ENCODE results near the gene FYCO1. TPM values are rescaled to one million over a fixed set of nuclear protein-coding genes. Genes with fewer than 3 reads are reported as not detected.
"Not testable (repeated sequence)": the region's sequence is repeated elsewhere in the genome, so short reads cannot be mapped to it uniquely, and the experiment has no call there.

Gene FYCO1
- total RNA-seq, 2 donors from 2014 or later: 17.6 to 25.1 TPM

DNA sequence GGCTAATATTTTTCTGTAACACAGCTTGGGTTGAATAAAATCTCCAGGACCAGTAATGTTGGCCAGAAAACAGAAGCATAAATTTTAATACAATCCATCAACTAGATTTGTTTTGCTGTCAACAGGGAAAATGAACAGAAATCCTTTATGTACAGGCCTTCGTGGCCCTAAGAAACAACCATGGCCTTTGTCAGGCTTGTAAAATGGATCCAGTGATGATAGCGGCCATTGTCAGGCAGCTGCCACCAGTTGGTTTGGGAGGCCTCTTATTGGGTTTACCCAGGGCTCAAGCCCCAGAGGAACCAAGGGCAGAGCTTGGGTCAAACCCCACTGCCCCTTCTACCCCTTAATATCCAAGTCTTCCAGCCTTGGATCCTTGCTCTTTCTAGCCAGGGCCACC is 5.6 kb upstream of the FYCO1 start:
- no peak for DNase-seq
- H3K4me1 Mint-ChIP-seq (ENCODE audit: low read depth): peaks cover 5% of the 10 kb centered on the region
- no peaks in the 10 kb centered on the region for H3K36me3 Mint-ChIP-seq (ENCODE audit: insufficient read depth in 2 of 2)
- no peaks in the 10 kb centered on the region for H3K9me3 Mint-ChIP-seq
- H3K4me3 Mint-ChIP-seq: no peak overlapping the region
- ATAC-seq (replicated peaks in 1 of 2): no peak
- peaks cover 12% of the 10 kb centered on the region for H3K27me3 Mint-ChIP-seq (ENCODE audit: low read depth)
- no peak overlapping the region for H3K27ac Mint-ChIP-seq

DNA sequence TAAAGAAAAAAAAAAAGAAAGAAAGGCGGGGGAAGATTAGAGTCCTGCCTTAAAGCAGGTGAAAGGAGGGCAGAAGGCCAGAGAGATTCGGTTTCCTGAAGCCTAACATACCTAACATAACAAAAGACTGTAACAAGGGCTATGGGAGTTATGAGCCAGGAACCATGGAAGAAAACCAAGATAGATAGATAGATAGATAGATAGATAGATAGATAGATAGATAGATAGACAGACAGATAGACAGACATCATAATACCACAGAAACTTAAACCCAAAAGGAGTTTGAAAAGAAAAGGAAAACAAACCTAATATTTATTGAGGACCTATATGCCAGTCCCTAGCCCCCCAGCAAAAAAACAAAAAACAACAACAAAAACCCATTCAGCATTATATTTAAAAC is 2.3 kb upstream of the FYCO1 start:
- H3K27me3 Mint-ChIP-seq (ENCODE audit: low read depth): peaks cover 12% of the 10 kb centered on the region
- no peaks in the 10 kb centered on the region for H3K9me3 Mint-ChIP-seq
- no peak for ATAC-seq (replicated peaks in 1 of 2)
- no peak for DNase-seq
- no peaks in the 10 kb centered on the region for H3K36me3 Mint-ChIP-seq (ENCODE audit: insufficient read depth in 2 of 2)
- no peak overlapping the region for H3K4me3 Mint-ChIP-seq
- no peak overlapping the region for H3K27ac Mint-ChIP-seq
- H3K4me1 Mint-ChIP-seq (ENCODE audit: low read depth): peaks cover 25% of the 10 kb centered on the region

DNA sequence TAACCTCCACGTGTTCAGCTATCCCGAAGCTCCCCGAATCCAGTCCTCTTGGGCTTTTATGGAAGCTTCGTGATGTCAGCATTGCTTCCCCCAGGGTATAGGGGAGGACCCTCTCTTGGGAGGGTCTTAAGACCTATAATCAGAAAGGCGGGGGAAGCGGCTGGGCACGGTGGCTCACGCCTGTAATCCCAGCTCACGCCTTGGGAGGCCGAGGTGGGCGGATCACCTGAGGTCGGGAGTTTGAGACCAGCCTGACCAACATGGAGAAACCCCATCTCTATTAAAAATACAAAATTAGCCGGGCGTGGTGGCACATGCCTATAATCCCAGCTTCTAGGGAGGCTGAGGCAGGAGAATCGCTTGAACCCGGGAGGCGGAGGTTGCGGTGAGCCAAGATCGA is 1.9 kb upstream of the FYCO1 start:
- Mint-ChIP-seq H3K4me1 (ENCODE audit: low read depth) (peaks cover 29% of the 10 kb centered on the region), H3K27me3 (ENCODE audit: low read depth) (peaks cover 12% of the 10 kb centered on the region)
- not testable (repeated sequence) for H3K4me3 Mint-ChIP-seq; H3K9me3 Mint-ChIP-seq; H3K27ac Mint-ChIP-seq; H3K36me3 Mint-ChIP-seq (ENCODE audit: insufficient read depth in 2 of 2); DNase-seq; ATAC-seq (replicated peaks in 1 of 2)

DNA sequence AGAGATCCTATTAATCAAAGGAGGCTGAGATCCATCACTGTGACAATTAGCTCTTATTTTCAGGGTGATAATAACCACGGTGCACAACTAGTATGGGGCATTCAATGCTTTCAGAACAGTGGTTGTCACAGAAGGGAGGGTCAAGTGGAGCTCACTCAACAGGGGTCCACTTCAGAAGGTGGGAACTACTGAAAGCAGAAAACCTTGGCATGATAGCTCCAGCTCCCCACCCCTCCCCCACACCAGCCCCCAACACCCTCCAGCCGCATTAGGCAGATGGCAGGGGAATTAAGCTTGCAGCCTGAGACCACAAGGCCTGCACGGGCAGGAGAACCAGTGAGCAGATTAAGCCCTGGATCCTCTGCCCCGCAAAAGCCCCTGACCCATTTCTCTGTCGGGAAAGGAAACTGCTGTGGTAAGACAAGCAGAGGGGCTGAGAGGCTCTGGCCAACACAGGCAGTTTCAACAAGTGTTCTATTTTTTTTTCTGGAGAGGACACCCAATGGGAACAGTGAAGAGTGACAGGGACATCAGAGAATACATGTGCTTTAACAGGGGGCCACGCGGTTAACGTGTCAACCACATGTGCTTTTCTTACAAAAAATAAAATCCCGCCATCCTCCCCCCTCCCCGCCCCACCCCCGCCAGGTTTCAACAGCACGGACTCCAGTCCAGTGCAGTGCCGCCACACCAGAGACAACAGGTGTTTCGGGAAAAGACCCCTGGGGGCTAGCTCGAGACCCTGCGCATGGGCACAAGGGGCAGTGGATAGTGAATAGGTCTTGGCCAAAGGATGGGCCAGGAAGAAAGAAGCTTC is 997 bp downstream of the FYCO1 start:
- Mint-ChIP-seq H3K36me3 (ENCODE audit: insufficient read depth in 2 of 2) (peaks cover 0 to 6% of the 10 kb centered on the region in 2 donors), H3K27me3 (ENCODE audit: low read depth) (peaks cover 9% of the 10 kb centered on the region)
- peak; percentile 50 to 58 for ATAC-seq (replicated peaks in 1 of 2)

DNA sequence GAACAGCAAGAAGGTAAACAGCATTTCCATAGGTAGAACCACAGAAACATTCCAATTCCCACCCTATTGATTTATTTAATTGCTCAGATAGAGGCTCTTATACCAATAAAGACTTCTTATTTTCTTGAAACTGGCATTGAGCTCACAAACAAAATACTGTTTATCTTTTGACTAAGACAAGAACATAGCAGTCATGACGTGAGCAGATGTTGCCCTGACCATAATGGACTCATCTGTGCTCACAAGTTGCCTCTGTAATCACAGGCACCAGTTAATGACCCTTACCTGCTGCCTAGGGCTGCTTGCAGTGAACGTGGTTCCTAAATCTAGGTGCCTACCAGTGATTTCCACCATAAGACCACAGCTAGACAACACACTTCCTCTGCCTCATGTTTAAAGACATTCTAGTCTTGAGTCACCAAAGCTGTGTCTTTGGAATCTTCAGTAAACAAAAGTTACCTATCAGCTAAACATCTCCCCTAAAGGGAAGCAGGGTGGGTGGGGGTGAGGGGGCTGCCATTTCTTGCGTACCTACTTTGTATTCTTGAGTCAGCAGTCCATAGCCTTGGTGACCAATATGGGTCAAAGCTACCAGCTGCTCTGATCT is 2.1 kb downstream of the FYCO1 start:
- H3K27me3 Mint-ChIP-seq (ENCODE audit: low read depth): no peaks in the 10 kb centered on the region
- ATAC-seq (replicated peaks in 1 of 2) (peak; percentile 51 to 59), DNase-seq (peak in 1 of 2 donors; percentile 15)
- no peaks in the 10 kb centered on the region for H3K9me3 Mint-ChIP-seq
- H3K27ac Mint-ChIP-seq: peak overlapping the region; percentile 45
- H3K4me1 Mint-ChIP-seq (ENCODE audit: low read depth): peaks cover 68% of the 10 kb centered on the region
- peaks cover 0 to 6% of the 10 kb centered on the region in 2 donors for H3K36me3 Mint-ChIP-seq (ENCODE audit: insufficient read depth in 2 of 2)
- H3K4me3 Mint-ChIP-seq: peak overlapping the region; percentile 69 to 72

More for the DNA sequence above, 997 bp downstream of the FYCO1 start:
- Mint-ChIP-seq H3K4me1 (ENCODE audit: low read depth) (peaks cover 57% of the 10 kb centered on the region), H3K4me3 (peak overlapping the region; percentile 88 to 89), H3K27ac (peak overlapping the region; percentile 91), H3K9me3 (no peaks in the 10 kb centered on the region)
- peak; percentile 53 to 58 for DNase-seq

DNA sequence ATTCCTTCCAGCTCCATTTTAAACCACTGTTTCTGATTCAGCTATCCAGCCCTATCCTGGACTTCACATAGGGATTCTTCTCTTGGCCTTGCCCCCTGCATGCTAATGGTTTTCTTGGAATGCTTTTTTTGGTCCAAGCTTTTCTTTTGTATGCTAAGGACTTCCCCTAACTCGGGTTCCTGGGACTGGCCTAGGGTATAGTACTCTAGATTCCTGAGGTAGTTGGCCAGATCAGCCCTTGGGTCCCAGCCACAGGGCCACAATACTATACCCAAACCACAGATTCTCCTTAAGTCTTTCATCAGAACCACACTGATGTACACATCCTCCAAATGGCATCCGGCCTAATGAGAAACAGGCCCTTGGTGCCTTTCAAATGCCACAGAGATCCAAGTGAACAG is 2.8 kb downstream of the FYCO1 start:
- no peaks in the 10 kb centered on the region for H3K9me3 Mint-ChIP-seq
- no peaks in the 10 kb centered on the region for H3K27me3 Mint-ChIP-seq (ENCODE audit: low read depth)
- ATAC-seq (replicated peaks in 1 of 2): no peak
- H3K36me3 Mint-ChIP-seq (ENCODE audit: insufficient read depth in 2 of 2): peaks cover 0 to 6% of the 10 kb centered on the region in 2 donors
- no peak for DNase-seq
- H3K4me1 Mint-ChIP-seq (ENCODE audit: low read depth): peaks cover 75% of the 10 kb centered on the region
- peak overlapping the region; percentile 45 for H3K27ac Mint-ChIP-seq
- peak overlapping the region; percentile 48 to 72 for H3K4me3 Mint-ChIP-seq

DNA sequence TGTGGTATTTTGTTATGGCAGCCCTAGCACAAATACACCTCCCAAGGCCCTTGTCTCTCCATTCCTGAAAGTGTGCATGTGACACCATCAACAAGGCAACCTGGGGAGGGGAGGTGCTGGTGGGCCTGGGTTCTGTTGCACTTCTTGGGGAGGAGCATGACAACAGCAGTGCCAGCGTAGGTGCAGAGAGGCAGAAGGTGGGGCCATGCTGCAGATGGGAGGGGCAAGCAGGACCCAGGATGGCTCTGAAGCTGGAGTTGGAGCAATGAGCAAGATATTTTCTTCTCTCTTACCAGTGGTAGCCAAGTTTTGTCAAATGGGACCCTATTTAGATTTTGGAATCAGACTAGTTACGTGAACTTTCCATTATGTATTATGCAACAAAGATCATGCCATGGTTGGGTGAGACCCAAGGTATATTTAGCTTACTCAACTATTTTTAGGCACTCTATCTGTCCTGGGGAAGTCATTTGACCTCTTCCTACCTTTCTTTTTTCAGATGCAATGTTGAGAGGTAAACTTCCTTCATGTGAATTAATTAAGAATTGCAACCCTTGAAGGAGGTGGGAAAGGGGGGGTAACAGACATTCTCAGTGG is 3.4 kb downstream of the FYCO1 start:
- H3K4me1 Mint-ChIP-seq (ENCODE audit: low read depth): peaks cover 81% of the 10 kb centered on the region
- no peak for DNase-seq
- H3K27me3 Mint-ChIP-seq (ENCODE audit: low read depth): no peaks in the 10 kb centered on the region
- H3K4me3 Mint-ChIP-seq: peak overlapping the region; percentile 48 to 72
- no peak for ATAC-seq (replicated peaks in 1 of 2)
- H3K9me3 Mint-ChIP-seq: no peaks in the 10 kb centered on the region
- H3K27ac Mint-ChIP-seq: no peak overlapping the region
- H3K36me3 Mint-ChIP-seq (ENCODE audit: insufficient read depth in 2 of 2): peaks cover 0 to 6% of the 10 kb centered on the region in 2 donors

DNA sequence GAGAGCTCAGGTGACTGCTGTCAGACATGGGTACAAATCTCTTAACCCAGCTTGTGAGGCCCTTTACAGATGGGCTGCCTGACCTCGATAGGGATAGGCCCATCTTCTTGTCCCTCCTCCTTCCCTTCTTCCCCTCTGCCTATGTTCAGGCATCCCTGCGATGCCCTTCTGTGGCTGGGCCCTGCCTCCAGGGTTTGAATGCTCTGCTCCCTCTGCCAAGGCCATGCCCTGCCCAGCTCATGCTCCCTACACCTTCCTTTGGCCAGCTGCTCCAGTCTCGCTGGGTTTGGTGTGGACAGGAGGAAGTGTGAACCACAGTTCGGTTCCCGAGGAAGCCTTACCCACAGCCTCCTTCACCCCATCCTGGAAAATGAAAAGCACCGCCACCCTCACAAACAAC is 4.3 kb downstream of the FYCO1 start:
- Mint-ChIP-seq H3K36me3 (ENCODE audit: insufficient read depth in 2 of 2) (peaks cover 3 to 6% of the 10 kb centered on the region in 2 donors), H3K4me1 (ENCODE audit: low read depth) (peaks cover 86% of the 10 kb centered on the region), H3K9me3 (no peaks in the 10 kb centered on the region), H3K27ac (peak overlapping the region; percentile 24), H3K27me3 (ENCODE audit: low read depth) (no peaks in the 10 kb centered on the region), H3K4me3 (peak overlapping the region in 1 of 2 donors; percentile 9)
- no peak for ATAC-seq (replicated peaks in 1 of 2)
- DNase-seq: no peak

DNA sequence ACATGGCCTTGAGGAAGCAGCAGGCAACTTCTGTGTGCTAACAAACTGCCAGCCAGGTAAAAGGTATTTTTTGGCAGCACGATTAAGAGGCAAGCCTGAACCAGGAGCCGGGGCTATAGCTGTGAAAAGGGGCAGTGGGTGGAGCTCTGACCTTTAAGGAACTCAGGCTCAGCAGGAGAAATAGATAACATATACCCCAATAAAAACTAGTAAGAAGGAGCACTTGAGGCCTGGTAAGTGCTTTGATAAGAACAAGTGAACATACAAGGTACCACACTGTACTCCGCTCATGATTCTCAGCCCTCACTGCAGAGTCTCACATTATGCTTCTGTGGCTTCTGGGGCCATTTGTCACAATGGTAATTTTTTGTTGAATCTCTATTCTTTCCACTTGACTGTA is 5.4 kb downstream of the FYCO1 start:
- peaks cover 91% of the 10 kb centered on the region for H3K4me1 Mint-ChIP-seq (ENCODE audit: low read depth)
- DNase-seq (no peak), ATAC-seq (replicated peaks in 1 of 2) (no peak)
- no peaks in the 10 kb centered on the region for H3K9me3 Mint-ChIP-seq
- no peaks in the 10 kb centered on the region for H3K27me3 Mint-ChIP-seq (ENCODE audit: low read depth)
- H3K36me3 Mint-ChIP-seq (ENCODE audit: insufficient read depth in 2 of 2): peaks cover 3 to 6% of the 10 kb centered on the region in 2 donors
- H3K4me3 Mint-ChIP-seq: no peak overlapping the region
- no peak overlapping the region for H3K27ac Mint-ChIP-seq

DNA sequence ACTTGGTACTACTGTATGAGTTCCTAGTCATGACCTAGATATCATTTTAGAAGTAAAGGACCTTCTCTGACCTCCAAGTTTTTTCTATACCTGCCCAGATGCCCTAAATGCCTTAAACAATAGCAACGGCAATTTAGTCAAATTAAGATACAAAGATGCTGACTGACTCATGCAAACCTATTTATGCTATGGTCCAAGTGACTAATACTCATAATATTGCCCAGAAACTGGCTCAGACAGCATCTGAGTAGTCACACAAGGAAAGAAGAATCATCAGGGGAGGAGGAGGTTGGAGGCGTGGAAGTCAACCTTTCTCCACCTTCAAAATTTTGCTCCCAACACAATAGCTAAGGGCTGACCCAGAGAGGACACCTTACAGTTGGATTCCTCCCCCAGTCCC is 6.8 kb downstream of the FYCO1 start:
- peak; percentile 44 to 63 for ATAC-seq (replicated peaks in 1 of 2)
- H3K27me3 Mint-ChIP-seq (ENCODE audit: low read depth): no peaks in the 10 kb centered on the region
- peak overlapping the region; percentile 72 for H3K27ac Mint-ChIP-seq
- H3K9me3 Mint-ChIP-seq: no peaks in the 10 kb centered on the region
- H3K4me3 Mint-ChIP-seq: peak overlapping the region; percentile 6 to 64
- H3K4me1 Mint-ChIP-seq (ENCODE audit: low read depth): peaks cover 86% of the 10 kb centered on the region
- DNase-seq: no peak
- H3K36me3 Mint-ChIP-seq (ENCODE audit: insufficient read depth in 2 of 2): peaks cover 4 to 8% of the 10 kb centered on the region in 2 donors

DNA sequence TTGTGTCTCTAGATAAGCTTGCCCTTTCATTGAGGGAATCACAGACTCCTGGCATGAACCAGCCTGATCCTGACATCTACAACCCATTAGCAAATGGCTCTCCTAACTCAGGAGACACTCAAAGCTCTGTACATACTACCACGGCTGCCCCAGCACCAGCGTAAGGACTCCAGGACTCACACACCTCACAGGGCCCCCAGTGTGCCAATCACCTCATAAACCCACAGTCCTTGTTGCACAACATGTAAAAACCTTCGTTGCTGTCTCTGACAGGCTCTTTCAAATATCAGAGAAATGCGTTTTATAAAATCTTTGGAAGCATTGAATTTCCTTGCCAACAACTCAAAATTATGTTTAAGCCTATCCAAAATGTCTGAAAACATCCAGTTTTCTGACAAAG is 7.3 kb downstream of the FYCO1 start:
- Mint-ChIP-seq H3K4me3 (peak overlapping the region in 1 of 2 donors; percentile 64), H3K36me3 (ENCODE audit: insufficient read depth in 2 of 2) (peaks cover 4 to 8% of the 10 kb centered on the region in 2 donors), H3K27me3 (ENCODE audit: low read depth) (no peaks in the 10 kb centered on the region), H3K27ac (peak overlapping the region; percentile 72), H3K9me3 (no peaks in the 10 kb centered on the region), H3K4me1 (ENCODE audit: low read depth) (peaks cover 85% of the 10 kb centered on the region)
- ATAC-seq (replicated peaks in 1 of 2) (peak in 1 of 2 donors; percentile 19), DNase-seq (no peak)

DNA sequence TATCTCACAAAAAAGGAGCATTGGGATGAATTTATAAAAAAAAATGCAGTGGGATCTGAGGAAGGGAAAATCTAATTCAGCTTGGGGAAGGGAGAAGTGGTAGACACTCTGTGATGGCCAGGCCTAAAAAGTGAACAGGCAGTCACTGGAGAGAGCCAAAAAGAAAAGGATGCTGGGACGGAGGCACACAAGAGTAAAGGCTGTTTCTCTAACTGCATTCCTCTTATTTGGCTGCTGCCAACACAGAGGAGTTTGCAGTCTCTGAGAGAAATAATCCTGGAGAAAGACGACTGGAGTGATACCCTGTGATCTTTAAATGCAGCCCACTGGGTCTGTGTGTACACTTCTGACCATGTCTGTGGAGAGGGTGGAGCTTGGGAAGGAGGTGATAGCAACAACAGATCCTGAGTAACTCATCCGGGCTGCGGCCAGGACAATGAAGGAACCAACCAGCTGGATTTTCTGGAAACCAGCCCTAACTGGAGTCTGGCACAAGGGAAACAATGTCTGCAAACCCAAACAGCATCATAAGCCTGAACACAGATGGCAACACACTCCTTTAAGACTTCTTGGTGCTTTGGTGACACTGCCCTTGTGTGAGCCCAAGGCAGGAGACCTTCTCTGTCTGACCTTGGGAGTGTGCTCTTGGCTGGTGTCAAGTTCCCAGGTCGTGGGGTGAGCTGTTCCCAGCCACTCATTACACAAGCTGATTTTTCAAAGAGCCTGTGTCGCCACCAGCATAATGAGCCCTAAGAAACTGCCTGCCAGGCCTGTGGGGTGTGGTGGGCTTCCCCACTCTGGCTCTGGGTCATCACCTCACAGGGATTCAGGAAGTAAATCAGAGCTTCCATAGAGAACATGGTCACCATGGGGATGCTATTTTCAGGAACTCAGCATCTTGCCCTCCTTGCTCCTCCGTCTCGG is 8.0 kb downstream of the FYCO1 start:
- H3K27me3 Mint-ChIP-seq (ENCODE audit: low read depth): no peaks in the 10 kb centered on the region
- H3K4me1 Mint-ChIP-seq (ENCODE audit: low read depth): peaks cover 81% of the 10 kb centered on the region
- H3K27ac Mint-ChIP-seq: peak overlapping the region; percentile 72
- no peaks in the 10 kb centered on the region for H3K9me3 Mint-ChIP-seq
- ATAC-seq (replicated peaks in 1 of 2) (no peak), DNase-seq (no peak)
- H3K4me3 Mint-ChIP-seq: no peak overlapping the region
- H3K36me3 Mint-ChIP-seq (ENCODE audit: insufficient read depth in 2 of 2): peaks cover 4 to 12% of the 10 kb centered on the region in 2 donors
